WTC11 (cell line): ENCODE results near the gene GORAB. TPM values are rescaled to one million over a fixed set of nuclear protein-coding genes. Genes with fewer than 3 reads are reported as not detected.

Experiments used
- total RNA-seq: library from RNA; stranded (reverse); gene quantifications from 3 replicates; pipeline ENCODE4 v1.2.3, GENCODE V29; 2021

Gene GORAB
- total RNA-seq, 1 experiment from 2014 or later: 9.1 TPM

Other genes with a start within 250 kb of the GORAB start
- gene PRRX1, start 132.0 kb downstream of the GORAB start, total RNA-seq: 0.14 to 0.31 TPM (median 0.14 TPM) in 3 replicates